ENCODE measurements around the gene WDR90. TPM values are rescaled to one million over a fixed set of nuclear protein-coding genes. Genes with fewer than 3 reads are reported as not detected.

The WDR90 gene
- polyA plus RNA-seq, 2 of the 4 experiments (the other 2 are of a cell fraction): 6.5 to 30.7 TPM

DNA sequence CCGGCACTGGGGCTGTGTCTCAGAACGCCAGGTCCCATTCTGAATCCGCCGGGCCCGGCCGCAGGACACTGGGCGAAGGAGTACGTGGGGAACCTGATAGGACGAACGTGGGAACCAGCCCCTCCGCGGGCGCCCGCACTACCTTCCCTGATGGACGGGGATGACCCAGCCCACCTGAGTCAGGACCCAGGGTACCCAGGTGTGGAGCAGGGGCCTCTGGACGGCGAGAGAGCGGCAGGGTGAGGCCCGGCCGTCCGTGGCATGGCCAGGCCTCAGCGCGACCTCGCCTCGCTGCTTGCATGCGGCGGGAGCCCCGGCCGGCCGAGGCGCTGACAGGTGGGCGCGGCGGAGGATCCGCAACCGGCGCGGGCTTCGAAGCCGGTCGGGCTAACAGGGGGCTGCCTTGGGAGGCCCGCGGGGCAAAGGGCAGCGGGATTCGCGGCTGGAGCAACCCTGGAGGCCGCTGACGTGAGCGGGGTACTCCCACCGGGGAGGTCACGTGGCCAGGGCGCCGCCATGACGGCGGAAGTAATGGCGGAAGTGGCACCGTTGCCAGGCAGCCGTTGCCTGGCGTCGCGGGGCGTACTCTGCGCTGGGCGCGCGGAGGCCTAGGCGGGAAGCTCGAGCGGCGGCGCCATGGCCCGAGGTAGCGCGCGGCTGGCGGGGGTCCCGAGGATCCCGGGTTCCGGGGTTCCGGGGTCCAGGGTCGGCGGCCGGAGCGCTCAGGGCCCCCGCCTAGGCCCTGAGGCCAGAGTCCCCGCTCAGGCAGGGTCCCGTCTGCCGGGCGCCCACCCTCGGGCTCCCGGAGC lies at the start of gene WDR90 (continued):
- TF ChIP-seq EHMT2 (IDR thresholded peaks at IDR 0.05; ENCODE audit: low read depth) (no peak), HOXB13 (CRISPR knock-in tag; IDR thresholded peaks at IDR 0.05; ENCODE audit: low read depth) (peak; percentile 97), TFCP2L1 (CRISPR knock-in tag; IDR thresholded peaks at IDR 0.05) (peak; percentile 58; the same call in 1 of the 2 replicates), ZSCAN20 (CRISPR knock-in tag; IDR thresholded peaks at IDR 0.05) (0 out of 2 replicates have a peak, but pooled peaks have one; percentile 45), SMC3 (IDR thresholded peaks at IDR 0.05) (no peak), NR3C1 (IDR thresholded peaks at IDR 0.05) (no peak), RNF2 (IDR thresholded peaks at IDR 0.05; ENCODE audit: borderline replicate concordance, low read depth) (peak; percentile 92), KDM1A (IDR thresholded peaks at IDR 0.05; ENCODE audit: low read depth) (peak; percentile 15; the same call in 1 of the 2 replicates), NFE2L2 (conservative IDR thresholded peaks at IDR 0.05; ENCODE audit: low read length) (no peak), NPAS2 (CRISPR knock-in tag; IDR thresholded peaks at IDR 0.05; ENCODE audit: borderline replicate concordance) (peak; percentile 43; the same call in 1 of the 2 replicates), HEYL (CRISPR knock-in tag; IDR thresholded peaks at IDR 0.05) (peak; percentile 82), HOXB5 (CRISPR knock-in tag; IDR thresholded peaks at IDR 0.05) (peak; percentile 96), CHD2 (IDR thresholded peaks at IDR 0.05; ENCODE audit: low read length, partially characterized antibody) (no peak), CBX8 (IDR thresholded peaks at IDR 0.05) (no peak), FOSL2 (IDR thresholded peaks at IDR 0.05) (no peak), FOSL2 (CRISPR knock-in tag; IDR thresholded peaks at IDR 0.05) (0 out of 2 replicates have a peak, but pooled peaks have one; percentile 10), RCOR1 (IDR thresholded peaks at IDR 0.05; ENCODE audit: low read depth, low read length) (no peak)
- TF ChIP-seq, protein P1, sequence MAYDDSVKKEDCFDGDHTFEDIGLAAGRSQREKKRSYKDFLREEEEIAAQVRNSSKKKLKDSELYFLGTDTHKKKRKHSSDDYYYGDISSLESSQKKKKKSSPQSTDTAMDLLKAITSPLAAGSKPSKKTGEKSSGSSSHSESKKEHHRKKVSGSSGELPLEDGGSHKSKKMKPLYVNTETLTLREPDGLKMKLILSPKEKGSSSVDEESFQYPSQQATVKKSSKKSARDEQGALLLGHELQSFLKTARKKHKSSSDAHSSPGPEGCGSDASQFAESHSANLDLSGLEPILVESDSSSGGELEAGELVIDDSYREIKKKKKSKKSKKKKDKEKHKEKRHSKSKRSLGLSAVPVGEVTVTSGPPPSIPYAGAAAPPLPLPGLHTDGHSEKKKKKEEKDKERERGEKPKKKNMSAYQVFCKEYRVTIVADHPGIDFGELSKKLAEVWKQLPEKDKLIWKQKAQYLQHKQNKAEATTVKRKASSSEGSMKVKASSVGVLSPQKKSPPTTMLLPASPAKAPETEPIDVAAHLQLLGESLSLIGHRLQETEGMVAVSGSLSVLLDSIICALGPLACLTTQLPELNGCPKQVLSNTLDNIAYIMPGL (CRISPR knock-in tag; IDR thresholded peaks at IDR 0.05; ENCODE audit: borderline replicate concordance): peak; percentile 77
- TF ChIP-seq, protein P2, sequence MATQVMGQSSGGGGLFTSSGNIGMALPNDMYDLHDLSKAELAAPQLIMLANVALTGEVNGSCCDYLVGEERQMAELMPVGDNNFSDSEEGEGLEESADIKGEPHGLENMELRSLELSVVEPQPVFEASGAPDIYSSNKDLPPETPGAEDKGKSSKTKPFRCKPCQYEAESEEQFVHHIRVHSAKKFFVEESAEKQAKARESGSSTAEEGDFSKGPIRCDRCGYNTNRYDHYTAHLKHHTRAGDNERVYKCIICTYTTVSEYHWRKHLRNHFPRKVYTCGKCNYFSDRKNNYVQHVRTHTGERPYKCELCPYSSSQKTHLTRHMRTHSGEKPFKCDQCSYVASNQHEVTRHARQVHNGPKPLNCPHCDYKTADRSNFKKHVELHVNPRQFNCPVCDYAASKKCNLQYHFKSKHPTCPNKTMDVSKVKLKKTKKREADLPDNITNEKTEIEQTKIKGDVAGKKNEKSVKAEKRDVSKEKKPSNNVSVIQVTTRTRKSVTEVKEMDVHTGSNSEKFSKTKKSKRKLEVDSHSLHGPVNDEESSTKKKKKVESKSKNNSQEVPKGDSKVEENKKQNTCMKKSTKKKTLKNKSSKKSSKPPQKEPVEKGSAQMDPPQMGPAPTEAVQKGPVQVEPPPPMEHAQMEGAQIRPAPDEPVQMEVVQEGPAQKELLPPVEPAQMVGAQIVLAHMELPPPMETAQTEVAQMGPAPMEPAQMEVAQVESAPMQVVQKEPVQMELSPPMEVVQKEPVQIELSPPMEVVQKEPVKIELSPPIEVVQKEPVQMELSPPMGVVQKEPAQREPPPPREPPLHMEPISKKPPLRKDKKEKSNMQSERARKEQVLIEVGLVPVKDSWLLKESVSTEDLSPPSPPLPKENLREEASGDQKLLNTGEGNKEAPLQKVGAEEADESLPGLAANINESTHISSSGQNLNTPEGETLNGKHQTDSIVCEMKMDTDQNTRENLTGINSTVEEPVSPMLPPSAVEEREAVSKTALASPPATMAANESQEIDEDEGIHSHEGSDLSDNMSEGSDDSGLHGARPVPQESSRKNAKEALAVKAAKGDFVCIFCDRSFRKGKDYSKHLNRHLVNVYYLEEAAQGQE (IDR thresholded peaks at IDR 0.05): 0 out of 2 replicates have a peak, but pooled peaks have one; percentile 13
- TF ChIP-seq, protein P3, sequence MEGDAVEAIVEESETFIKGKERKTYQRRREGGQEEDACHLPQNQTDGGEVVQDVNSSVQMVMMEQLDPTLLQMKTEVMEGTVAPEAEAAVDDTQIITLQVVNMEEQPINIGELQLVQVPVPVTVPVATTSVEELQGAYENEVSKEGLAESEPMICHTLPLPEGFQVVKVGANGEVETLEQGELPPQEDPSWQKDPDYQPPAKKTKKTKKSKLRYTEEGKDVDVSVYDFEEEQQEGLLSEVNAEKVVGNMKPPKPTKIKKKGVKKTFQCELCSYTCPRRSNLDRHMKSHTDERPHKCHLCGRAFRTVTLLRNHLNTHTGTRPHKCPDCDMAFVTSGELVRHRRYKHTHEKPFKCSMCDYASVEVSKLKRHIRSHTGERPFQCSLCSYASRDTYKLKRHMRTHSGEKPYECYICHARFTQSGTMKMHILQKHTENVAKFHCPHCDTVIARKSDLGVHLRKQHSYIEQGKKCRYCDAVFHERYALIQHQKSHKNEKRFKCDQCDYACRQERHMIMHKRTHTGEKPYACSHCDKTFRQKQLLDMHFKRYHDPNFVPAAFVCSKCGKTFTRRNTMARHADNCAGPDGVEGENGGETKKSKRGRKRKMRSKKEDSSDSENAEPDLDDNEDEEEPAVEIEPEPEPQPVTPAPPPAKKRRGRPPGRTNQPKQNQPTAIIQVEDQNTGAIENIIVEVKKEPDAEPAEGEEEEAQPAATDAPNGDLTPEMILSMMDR (IDR thresholded peaks at IDR 0.05): no peak
- TF ChIP-seq, protein P4, sequence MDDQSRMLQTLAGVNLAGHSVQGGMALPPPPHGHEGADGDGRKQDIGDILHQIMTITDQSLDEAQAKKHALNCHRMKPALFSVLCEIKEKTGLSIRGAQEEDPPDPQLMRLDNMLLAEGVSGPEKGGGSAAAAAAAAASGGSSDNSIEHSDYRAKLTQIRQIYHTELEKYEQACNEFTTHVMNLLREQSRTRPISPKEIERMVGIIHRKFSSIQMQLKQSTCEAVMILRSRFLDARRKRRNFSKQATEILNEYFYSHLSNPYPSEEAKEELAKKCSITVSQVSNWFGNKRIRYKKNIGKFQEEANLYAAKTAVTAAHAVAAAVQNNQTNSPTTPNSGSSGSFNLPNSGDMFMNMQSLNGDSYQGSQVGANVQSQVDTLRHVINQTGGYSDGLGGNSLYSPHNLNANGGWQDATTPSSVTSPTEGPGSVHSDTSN (IDR thresholded peaks at IDR 0.05): peak; percentile 72
